GM12873 (cell line): ENCODE data around the gene LRBA.

Source experiments
- TF ChIP-seq, protein P1 (sequence below): IDR thresholded peaks from 2 replicates; pipeline ENCODE4 v1.5.1; 2012; ENCODE audit warnings: low read depth, mild to moderate bottlenecking, moderate library complexity, low read length, control low read depth; ENCODE audit not compliant: insufficient read depth; ENCODE audit errors: missing control alignments

LRBA gene

GRCh38 chr4:150278206-150278605 is 736.9 kb downstream of the LRBA start:
- TF ChIP-seq, protein P1, sequence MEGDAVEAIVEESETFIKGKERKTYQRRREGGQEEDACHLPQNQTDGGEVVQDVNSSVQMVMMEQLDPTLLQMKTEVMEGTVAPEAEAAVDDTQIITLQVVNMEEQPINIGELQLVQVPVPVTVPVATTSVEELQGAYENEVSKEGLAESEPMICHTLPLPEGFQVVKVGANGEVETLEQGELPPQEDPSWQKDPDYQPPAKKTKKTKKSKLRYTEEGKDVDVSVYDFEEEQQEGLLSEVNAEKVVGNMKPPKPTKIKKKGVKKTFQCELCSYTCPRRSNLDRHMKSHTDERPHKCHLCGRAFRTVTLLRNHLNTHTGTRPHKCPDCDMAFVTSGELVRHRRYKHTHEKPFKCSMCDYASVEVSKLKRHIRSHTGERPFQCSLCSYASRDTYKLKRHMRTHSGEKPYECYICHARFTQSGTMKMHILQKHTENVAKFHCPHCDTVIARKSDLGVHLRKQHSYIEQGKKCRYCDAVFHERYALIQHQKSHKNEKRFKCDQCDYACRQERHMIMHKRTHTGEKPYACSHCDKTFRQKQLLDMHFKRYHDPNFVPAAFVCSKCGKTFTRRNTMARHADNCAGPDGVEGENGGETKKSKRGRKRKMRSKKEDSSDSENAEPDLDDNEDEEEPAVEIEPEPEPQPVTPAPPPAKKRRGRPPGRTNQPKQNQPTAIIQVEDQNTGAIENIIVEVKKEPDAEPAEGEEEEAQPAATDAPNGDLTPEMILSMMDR = no peak

- TF ChIP-seq, protein P1 = no peak
Observed at GRCh38 chr4:150268444-150268843, 746.6 kb downstream of the LRBA start.

- TF ChIP-seq, protein P1 = no peak
Observed at GRCh38 chr4:150265806-150266205, 749.3 kb downstream of the LRBA start.

GRCh38 chr4:150264595-150265161 is 750.4 kb downstream of the LRBA start:
- TF ChIP-seq, protein P1 = no peak

DNA sequence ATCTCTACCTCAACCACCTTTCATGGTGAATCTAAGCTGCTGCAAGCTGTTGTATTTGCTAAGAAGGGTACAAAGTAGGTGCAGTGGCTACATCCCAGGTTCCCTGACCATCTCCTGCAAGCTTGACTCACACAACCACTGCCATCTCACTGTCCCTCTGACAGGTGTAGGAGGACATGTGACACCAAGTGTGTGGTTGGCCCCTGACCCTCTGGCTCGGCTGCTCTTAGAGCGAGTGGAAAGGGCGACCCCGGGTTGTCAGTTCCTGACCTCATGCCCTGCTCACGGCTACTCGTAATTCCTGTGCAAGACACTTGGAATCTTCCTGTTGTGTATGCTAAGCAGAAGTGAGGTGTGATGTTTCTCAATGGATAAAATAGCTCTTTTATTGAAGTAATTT is 752.5 kb downstream of the LRBA start:
- TF ChIP-seq, protein P1 = no peak

DNA sequence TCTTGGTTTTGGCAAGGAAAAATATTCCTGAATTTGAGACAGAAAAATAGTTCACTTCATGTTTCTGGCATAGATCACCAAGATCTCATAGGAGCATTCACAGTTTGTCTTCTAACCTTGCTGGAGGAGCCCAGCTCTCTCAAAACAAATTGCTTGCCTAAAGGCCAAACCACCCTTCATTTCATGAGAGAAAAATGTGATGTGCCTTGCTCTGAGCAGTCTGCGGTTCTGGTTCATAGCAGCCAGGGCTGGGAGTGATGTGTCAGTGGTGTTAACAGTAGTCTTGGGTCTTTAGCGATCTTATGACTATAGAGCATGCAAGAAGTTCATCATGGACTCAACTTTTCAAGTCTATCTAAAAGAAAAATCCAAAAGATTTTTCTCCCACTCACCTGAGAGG is 753.5 kb downstream of the LRBA start:
- TF ChIP-seq, protein P1 = no peak

DNA sequence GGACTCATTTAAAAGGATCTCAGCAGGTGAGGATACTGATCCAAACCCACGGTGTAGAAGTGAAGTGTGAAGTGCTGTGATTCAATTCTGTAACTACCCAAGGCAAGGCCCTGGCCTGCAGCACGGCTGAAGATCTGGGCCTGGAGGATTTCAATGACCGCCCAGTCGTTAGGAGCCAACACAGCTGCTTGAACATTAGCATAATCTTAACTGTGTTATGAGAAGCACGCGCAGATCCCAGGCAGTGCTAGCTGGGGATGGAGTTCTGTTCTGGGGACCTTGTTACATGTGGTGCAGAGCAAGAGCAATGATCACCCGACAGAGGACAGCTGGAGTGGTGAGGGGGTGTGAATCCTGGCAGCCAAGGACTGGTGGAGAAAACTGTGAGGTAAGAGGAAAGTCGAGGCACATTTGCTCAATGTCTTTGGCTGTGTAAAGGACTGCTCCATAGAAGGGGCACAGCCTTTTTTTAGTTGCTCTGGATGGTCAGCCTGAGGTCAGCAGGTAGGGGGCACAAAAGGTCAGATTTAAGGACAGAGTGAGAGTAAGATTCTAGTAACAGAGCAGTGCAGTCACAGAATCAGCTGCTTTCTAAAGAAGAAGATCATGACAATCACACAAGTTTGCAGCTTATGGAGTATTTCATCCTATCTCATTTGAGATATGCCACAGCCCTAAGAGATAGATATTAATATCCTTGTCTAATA is 755.1 kb downstream of the LRBA start:
- TF ChIP-seq, protein P1 = no peak
